B cell (primary cell): ENCODE results near the gene GPR33.
"Not testable (repeated sequence)": the region's sequence is repeated elsewhere in the genome, so short reads cannot be mapped to it uniquely, and the experiment has no call there.

Experiments used
- EZH2 ChIP-seq: IDR thresholded peaks from 2 replicates; pipeline ENCODE4 v1.6.1; 2012; ENCODE audit warnings: borderline replicate concordance, low read depth, mild to moderate bottlenecking, moderate library complexity, low read length; ENCODE audit not compliant: insufficient read depth, poor library complexity, severe bottlenecking
- TF ChIP-seq, protein P1 (sequence below): fragments of 200-600 bp; IDR thresholded peaks from one replicate; pipeline ENCODE4 v1.8.0; 2022; ENCODE audit warnings: antibody characterized with exemption, mild to moderate bottlenecking

DNA sequence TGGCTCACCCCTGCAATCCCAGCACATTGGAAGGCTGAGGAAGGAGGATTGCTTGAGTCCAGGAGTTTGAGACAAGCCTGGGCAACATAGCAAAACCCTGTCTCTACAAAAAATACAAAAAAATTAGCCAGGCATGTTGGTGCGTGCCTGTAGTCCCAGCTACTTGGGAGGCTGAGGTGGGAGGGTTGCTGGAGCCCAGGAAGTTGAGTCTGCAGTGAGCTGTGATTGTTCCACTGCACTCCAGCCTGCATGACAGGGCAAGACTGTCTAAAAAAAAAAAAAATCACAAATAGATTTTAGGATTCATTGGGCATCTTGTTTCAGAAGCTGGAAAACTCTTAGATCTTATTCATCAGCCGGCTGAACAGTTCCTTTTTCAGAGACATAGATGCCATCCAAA lies 25.4 kb downstream of the GPR33 start:
- TF ChIP-seq, protein P1, sequence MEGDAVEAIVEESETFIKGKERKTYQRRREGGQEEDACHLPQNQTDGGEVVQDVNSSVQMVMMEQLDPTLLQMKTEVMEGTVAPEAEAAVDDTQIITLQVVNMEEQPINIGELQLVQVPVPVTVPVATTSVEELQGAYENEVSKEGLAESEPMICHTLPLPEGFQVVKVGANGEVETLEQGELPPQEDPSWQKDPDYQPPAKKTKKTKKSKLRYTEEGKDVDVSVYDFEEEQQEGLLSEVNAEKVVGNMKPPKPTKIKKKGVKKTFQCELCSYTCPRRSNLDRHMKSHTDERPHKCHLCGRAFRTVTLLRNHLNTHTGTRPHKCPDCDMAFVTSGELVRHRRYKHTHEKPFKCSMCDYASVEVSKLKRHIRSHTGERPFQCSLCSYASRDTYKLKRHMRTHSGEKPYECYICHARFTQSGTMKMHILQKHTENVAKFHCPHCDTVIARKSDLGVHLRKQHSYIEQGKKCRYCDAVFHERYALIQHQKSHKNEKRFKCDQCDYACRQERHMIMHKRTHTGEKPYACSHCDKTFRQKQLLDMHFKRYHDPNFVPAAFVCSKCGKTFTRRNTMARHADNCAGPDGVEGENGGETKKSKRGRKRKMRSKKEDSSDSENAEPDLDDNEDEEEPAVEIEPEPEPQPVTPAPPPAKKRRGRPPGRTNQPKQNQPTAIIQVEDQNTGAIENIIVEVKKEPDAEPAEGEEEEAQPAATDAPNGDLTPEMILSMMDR, result not testable (repeated sequence)
- not testable (repeated sequence) for TF ChIP-seq EZH2
